Measurements from ENCODE around the gene PEX11G. TPM values are rescaled to one million over a fixed set of nuclear protein-coding genes. Genes with fewer than 3 reads are reported as not detected.

The PEX11G gene
- total RNA-seq, 1 donor from 2014 or later, result 2.1 TPM

DNA sequence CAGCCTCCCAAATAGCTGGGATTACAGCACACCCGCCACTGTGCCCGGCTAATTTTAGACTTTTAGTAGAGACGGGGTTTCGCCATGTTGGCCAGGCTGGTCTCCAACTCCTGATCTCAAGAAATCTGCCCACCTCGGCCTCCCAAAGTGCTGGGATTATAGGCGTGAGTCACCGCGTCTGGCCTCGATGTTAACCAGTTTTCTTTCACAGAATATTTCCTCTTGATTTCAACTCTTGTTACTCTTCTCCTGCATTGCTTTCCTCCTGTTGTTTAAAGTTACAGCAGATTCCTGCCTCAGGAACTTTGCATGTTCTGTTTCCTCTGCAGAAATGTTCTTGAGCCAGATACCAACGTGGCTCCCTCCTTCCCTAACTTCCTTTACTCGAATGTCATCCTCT lies 3.7 kb upstream of the PEX11G start:
- no peak overlapping the region for H3K4me3 ChIP-seq (ENCODE audit: low read depth, low read length)
- TF ChIP-seq, protein P1, sequence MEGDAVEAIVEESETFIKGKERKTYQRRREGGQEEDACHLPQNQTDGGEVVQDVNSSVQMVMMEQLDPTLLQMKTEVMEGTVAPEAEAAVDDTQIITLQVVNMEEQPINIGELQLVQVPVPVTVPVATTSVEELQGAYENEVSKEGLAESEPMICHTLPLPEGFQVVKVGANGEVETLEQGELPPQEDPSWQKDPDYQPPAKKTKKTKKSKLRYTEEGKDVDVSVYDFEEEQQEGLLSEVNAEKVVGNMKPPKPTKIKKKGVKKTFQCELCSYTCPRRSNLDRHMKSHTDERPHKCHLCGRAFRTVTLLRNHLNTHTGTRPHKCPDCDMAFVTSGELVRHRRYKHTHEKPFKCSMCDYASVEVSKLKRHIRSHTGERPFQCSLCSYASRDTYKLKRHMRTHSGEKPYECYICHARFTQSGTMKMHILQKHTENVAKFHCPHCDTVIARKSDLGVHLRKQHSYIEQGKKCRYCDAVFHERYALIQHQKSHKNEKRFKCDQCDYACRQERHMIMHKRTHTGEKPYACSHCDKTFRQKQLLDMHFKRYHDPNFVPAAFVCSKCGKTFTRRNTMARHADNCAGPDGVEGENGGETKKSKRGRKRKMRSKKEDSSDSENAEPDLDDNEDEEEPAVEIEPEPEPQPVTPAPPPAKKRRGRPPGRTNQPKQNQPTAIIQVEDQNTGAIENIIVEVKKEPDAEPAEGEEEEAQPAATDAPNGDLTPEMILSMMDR (IDR thresholded peaks at IDR 0.05; ENCODE audit: insufficient read depth, low read length, severe bottlenecking), result no peak
- no peak for FAIRE-seq
- no peaks in the 10 kb centered on the region for H3K27me3 ChIP-seq (ENCODE audit: control insufficient read depth, insufficient read depth, low read length)
- no peaks in the 10 kb centered on the region for H3K36me3 ChIP-seq (ENCODE audit: control insufficient read depth, insufficient read depth, low read length)
- no peak for DNase-seq (ENCODE audit: low read depth)

DNA sequence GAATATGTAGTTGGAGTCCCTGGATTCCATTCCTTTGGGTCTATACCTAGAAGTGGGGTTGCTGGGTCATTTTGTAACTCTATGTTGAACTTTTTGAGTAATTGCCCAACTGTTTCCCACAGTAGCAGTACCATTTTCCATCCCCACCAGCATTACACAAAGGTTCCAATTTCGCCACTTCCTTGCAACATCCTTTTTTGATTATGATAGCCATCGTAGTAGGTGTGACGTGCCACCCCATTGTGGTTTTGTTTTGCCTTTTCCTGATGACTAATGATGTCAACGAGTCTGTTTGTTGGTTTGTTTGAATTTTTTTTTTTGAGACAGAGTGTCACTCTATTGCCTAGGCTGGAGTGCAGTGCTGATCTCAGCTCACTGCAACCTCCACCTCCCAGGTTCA lies 3.3 kb upstream of the PEX11G start:
- DNase-seq (ENCODE audit: low read depth) (peak; percentile 85), FAIRE-seq (peak; percentile 18)
- Histone ChIP-seq H3K27me3 (ENCODE audit: control insufficient read depth, insufficient read depth, low read length) (no peaks in the 10 kb centered on the region), H3K36me3 (ENCODE audit: control insufficient read depth, insufficient read depth, low read length) (no peaks in the 10 kb centered on the region), H3K4me3 (ENCODE audit: low read depth, low read length) (no peak overlapping the region)
- TF ChIP-seq, protein P1 (IDR thresholded peaks at IDR 0.05; ENCODE audit: insufficient read depth, low read length, severe bottlenecking), result no peak

DNA sequence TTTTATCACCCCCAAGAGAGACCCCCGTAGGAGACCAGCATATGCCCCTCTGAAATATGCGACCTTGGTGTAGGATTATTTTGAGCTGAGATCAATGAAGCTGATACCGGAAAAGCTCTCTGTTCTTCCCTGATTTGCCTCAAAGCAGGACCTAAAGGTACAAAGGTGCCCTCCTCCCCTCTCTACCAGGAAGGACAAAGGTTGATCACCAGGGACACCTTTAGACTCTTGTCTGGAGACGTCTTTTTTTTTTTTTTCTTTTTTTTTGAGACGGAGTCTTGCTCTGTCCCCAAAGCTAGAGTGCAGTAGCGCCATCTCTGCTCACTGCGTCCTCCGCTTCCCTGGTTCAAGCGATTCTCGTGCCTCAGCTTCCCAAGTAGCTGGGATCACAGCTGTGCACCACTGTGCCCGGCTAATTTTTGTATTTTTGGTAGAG lies 792 bp upstream of the PEX11G start:
- H3K36me3 ChIP-seq (ENCODE audit: control insufficient read depth, insufficient read depth, low read length), result no peaks in the 10 kb centered on the region
- H3K4me3 ChIP-seq (ENCODE audit: low read depth, low read length), result no peak overlapping the region
- FAIRE-seq, result no peak
- TF ChIP-seq, protein P1 (IDR thresholded peaks at IDR 0.05; ENCODE audit: insufficient read depth, low read length, severe bottlenecking), result no peak
- DNase-seq (ENCODE audit: low read depth), result no peak
- H3K27me3 ChIP-seq (ENCODE audit: control insufficient read depth, insufficient read depth, low read length), result no peaks in the 10 kb centered on the region

DNA sequence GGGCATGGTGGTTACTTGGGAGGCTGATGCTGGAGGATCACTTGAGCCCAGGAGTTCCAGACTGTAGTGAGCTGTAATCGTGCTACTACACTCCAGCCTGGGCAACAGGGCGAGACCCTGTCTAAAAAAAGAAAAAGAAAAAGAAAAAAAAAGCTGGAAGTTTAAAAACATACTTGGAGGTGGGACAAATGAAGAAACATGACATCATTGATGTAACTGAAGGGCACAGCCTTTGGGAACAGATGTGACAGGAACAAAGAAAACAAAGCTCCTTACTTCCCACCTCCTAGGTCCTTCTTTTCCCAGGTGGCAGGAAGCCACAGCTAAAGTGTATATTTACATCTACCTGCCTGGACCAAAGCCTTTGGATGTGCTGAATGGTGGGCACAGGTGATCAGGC lies 1.9 kb downstream of the PEX11G start:
- DNase-seq (ENCODE audit: low read depth) (no peak), FAIRE-seq (no peak)
- Histone ChIP-seq H3K4me3 (ENCODE audit: low read depth, low read length) (no peak overlapping the region), H3K27me3 (ENCODE audit: control insufficient read depth, insufficient read depth, low read length) (no peaks in the 10 kb centered on the region), H3K36me3 (ENCODE audit: control insufficient read depth, insufficient read depth, low read length) (no peaks in the 10 kb centered on the region)
- TF ChIP-seq, protein P1 (IDR thresholded peaks at IDR 0.05; ENCODE audit: insufficient read depth, low read length, severe bottlenecking), result no peak

DNA sequence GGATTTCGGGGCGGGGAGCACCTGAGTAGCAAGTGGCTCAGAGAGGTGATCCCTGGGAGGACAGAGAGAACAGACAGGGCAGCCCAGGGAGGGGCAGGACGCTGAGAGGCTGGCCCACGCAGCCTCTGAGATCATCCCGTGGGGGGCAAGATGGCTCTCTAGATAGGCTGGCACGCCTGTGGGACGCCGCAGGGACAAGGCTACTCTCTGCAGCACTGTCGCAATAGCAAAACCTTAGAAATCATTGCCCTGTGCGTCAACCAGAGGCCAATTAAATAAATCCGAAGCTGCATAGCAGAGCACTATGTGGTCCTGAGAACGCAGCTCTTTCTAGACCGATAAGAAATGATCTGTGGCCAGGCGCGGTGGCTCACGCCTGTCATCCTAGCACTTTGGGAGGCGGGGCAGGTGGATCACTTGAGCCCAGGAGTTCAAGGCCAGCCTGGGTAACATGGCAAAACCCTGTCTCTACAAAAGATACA lies 5.1 kb downstream of the PEX11G start:
- H3K4me3 ChIP-seq (ENCODE audit: low read depth, low read length), result no peak overlapping the region
- FAIRE-seq (no peak), DNase-seq (ENCODE audit: low read depth) (no peak)
- TF ChIP-seq, protein P1 (IDR thresholded peaks at IDR 0.05; ENCODE audit: insufficient read depth, low read length, severe bottlenecking), result no peak
- H3K27me3 ChIP-seq (ENCODE audit: control insufficient read depth, insufficient read depth, low read length), result no peaks in the 10 kb centered on the region
- no peaks in the 10 kb centered on the region for H3K36me3 ChIP-seq (ENCODE audit: control insufficient read depth, insufficient read depth, low read length)
